Transverse colon (tissue), 4 donors: Measurements from ENCODE around the gene DVL1. TPM values are rescaled to one million over a fixed set of nuclear protein-coding genes. Genes with fewer than 3 reads are reported as not detected.

Experiments used
- DNase-seq: peaks from one replicate; pipeline ENCODE4 v3.0.0-alpha.2; 2019
- H3K27ac ChIP-seq, 4 donors: fragments of 200-600 bp; sonication (generic); 2 replicates each; pipeline ENCODE4 v1.5.1; 2016 to 2018; ENCODE audit warnings: inconsistent platforms in 4 of 4
- H3K27me3 ChIP-seq: fragments of 200-600 bp; sonication (generic); 2 replicates; pipeline ENCODE4 v1.5.1; 2017; ENCODE audit warnings: inconsistent platforms
- H3K36me3 ChIP-seq, 4 donors: fragments of 200-600 bp; sonication (generic); 2 replicates each; pipeline ENCODE4 v1.5.1; 2017 to 2019; ENCODE audit warnings: inconsistent platforms in 4 of 4
- H3K4me1 ChIP-seq, 4 donors: fragments of 200-600 bp; sonication (generic); 2 replicates each; pipeline ENCODE4 v1.5.1; 2017 to 2020; ENCODE audit warnings: inconsistent platforms in 4 of 4
- H3K4me3 ChIP-seq, 4 donors: fragments of 200-600 bp; sonication (generic); 1 replicate in 1 of 4; 2 replicates in 3 of 4; pipeline versions ENCODE4 v1.5.1 to v1.6.1; 2017 to 2019; ENCODE audit warnings: inconsistent platforms in 4 of 4
- H3K9me3 ChIP-seq, 2 donors: fragments of 200-600 bp; sonication (generic); 2 replicates each; pipeline ENCODE4 v1.5.1; 2017 to 2019; ENCODE audit warnings: inconsistent platforms in 2 of 2
- CTCF ChIP-seq, 5 experiments: fragments of 200-600 bp in 3 of 5; fragments of 450-650 bp in 2 of 5; sonication (generic) in 3 of 5; IDR thresholded peaks; 1 replicate in 2 of 5; 2 replicates in 3 of 5; pipeline ENCODE4 v1.5.1; 2016 to 2017; ENCODE audit warnings: antibody characterized with exemption in 5 of 5, inconsistent platforms in 3 of 5, mild to moderate bottlenecking in 2 of 5, moderate library complexity in 1 of 5
- EP300 ChIP-seq: sonication (generic); formaldehyde crosslinking; IDR thresholded peaks from one replicate; pipeline ENCODE4 v1.6.1; 2017; ENCODE audit warnings: antibody characterized with exemption, low read depth
- POLR2A ChIP-seq: fragments of 450-650 bp; IDR thresholded peaks from one replicate; pipeline ENCODE4 v1.6.1; 2016; ENCODE audit warnings: antibody characterized with exemption, mild to moderate bottlenecking, moderate library complexity
- POLR2AphosphoS5 ChIP-seq, 3 donors: sonication (generic); formaldehyde crosslinking; IDR thresholded peaks; one replicate each; pipeline ENCODE4 v1.6.1; 2016; ENCODE audit warnings: antibody characterized with exemption in 3 of 3
- WGBS, 2 donors: methylation state at CpG; one replicate each; pipeline ENCODE4 v1.1.5; 2018; ENCODE audit warnings: low coverage in 1 of 2; 5-methylcytosine and 5-hydroxymethylcytosine counted together
- in situ Hi-C, 4 donors: fragments of 200-750 bp; cut with MboI; loops; one replicate each; pipeline versions ENCODE4 v1.15.0 to v1.15.1; 2017; ENCODE audit warnings: low sequenced_read_pairs in 3 of 4, low pct_ligation_motif_present in 1 of 4, low pct_unique_long_range_greater_than_20kb in 1 of 4
- intact Hi-C: fragments of 100-400 bp; cut with DNase I; formaldehyde crosslinking; loops from one replicate; pipeline ENCODE4 v1.15.1; 2023; ENCODE audit warnings: low total_unique reads
- total RNA-seq, 4 donors: library from RNA; depleted of rRNA; stranded (reverse); fragments of >200 nt; gene quantifications; one replicate each; pipeline ENCODE4 v1.1.0, GENCODE V29; 2016

Gene DVL1
- total RNA-seq, 4 donors from 2014 or later: 103 to 182 (median 115) TPM

GRCh38 chr1:1308756-1309250 lies 40.4 kb downstream of the DVL1 start:
- in situ Hi-C loops (no loop called here), intact Hi-C loops (no loop called here)
- H3K27me3 ChIP-seq: no peaks in the 10 kb centered on the region
- H3K9me3 ChIP-seq: no peaks in the 10 kb centered on the region
- 0% methylated on average over 14 of the region's 66 CpGs; no CpG with 5 or more reads in 1 of the 2 donors for WGBS, 2 donors
- peak overlapping the region; percentile 73 to 95 (median 88) for H3K4me3 ChIP-seq
- TF ChIP-seq POLR2A (no peak), CTCF (IDR thresholded peaks at IDR 0.05) (no peak)
- peak overlapping the region; percentile 92 to 97 (median 96) for H3K27ac ChIP-seq
- H3K36me3 ChIP-seq: peaks cover 0 to 13% (median 5%) of the 10 kb centered on the region in 4 donors
- H3K4me1 ChIP-seq: peaks cover 32 to 50% (median 48%) of the 10 kb centered on the region in 4 donors
- peak; percentile 43 for DNase-seq

- peaks cover 0 to 8% (median 3%) of the 10 kb centered on the region in 4 donors for H3K36me3 ChIP-seq
- WGBS, 2 donors: 2% methylated on average over 32 of the region's 131 CpGs; no CpG with 5 or more reads in 1 of the 2 donors
- intact Hi-C loops: no loop called here
- no peaks in the 10 kb centered on the region for H3K27me3 ChIP-seq
- peak; percentile 88 for DNase-seq
- peak within 1 kb of the TSS; percentile 73 to 95 (median 88) for H3K4me3 ChIP-seq
- peak within 1 kb of the TSS; percentile 92 to 97 (median 96) for H3K27ac ChIP-seq
- peaks cover 32 to 55% (median 50%) of the 10 kb centered on the region in 4 donors for H3K4me1 ChIP-seq
- in situ Hi-C loops: no loop called here
- TF ChIP-seq POLR2AphosphoS5 (IDR thresholded peaks at IDR 0.05) (peak in 2 of 3 donors; percentile 48 to 61), CTCF (IDR thresholded peaks at IDR 0.05) (peak in 3 of 5 experiments; percentile 2 to 60 (median 28)), POLR2A (peak; percentile 27), EP300 (no peak)
- H3K9me3 ChIP-seq: no peaks in the 10 kb centered on the region
Measured at GRCh38 chr1:1307923-1308755, 41.1 kb downstream of the DVL1 start, which contains the start of the genes ACAP3 and PUSL1. Gene ACAP3 (minus strand): TSS chr1:1307930. CDS start chr1:1307815, 115 bp downstream. Gene PUSL1 (plus strand): TSS chr1:1308597. CDS start chr1:1308644, 47 bp downstream.

- in situ Hi-C loops (no loop called here), intact Hi-C loops (no loop called here)
- no peaks in the 10 kb centered on the region for H3K9me3 ChIP-seq
- peaks cover 32 to 57% (median 50%) of the 10 kb centered on the region in 4 donors for H3K4me1 ChIP-seq
- TF ChIP-seq POLR2AphosphoS5 (IDR thresholded peaks at IDR 0.05) (no peak), CTCF (IDR thresholded peaks at IDR 0.05) (no peak), POLR2A (no peak), EP300 (no peak)
- H3K27ac ChIP-seq: peak overlapping the region; percentile 92 to 97 (median 96)
- H3K36me3 ChIP-seq: peaks cover 0 to 3% (median under 1%) of the 10 kb centered on the region in 4 donors
- 4% methylated on average over 9 of the region's 83 CpGs; no CpG with 5 or more reads in 1 of the 2 donors for WGBS, 2 donors
- H3K4me3 ChIP-seq: peak overlapping the region; percentile 67 to 95 (median 78)
- no peaks in the 10 kb centered on the region for H3K27me3 ChIP-seq
- peak; percentile 54 for DNase-seq
Measured at GRCh38 chr1:1307261-1307922, 41.8 kb downstream of the DVL1 start.
